ENCODE measurements around the gene AKAP1. TPM values are rescaled to one million over a fixed set of nuclear protein-coding genes. Genes with fewer than 3 reads are reported as not detected.

Gene AKAP1, protein sequence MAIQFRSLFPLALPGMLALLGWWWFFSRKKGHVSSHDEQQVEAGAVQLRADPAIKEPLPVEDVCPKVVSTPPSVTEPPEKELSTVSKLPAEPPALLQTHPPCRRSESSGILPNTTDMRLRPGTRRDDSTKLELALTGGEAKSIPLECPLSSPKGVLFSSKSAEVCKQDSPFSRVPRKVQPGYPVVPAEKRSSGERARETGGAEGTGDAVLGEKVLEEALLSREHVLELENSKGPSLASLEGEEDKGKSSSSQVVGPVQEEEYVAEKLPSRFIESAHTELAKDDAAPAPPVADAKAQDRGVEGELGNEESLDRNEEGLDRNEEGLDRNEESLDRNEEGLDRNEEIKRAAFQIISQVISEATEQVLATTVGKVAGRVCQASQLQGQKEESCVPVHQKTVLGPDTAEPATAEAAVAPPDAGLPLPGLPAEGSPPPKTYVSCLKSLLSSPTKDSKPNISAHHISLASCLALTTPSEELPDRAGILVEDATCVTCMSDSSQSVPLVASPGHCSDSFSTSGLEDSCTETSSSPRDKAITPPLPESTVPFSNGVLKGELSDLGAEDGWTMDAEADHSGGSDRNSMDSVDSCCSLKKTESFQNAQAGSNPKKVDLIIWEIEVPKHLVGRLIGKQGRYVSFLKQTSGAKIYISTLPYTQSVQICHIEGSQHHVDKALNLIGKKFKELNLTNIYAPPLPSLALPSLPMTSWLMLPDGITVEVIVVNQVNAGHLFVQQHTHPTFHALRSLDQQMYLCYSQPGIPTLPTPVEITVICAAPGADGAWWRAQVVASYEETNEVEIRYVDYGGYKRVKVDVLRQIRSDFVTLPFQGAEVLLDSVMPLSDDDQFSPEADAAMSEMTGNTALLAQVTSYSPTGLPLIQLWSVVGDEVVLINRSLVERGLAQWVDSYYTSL
- 31.0 TPM for polyA plus RNA-seq (2012; ENCODE audit: insufficient read depth, insufficient read length)

DNA sequence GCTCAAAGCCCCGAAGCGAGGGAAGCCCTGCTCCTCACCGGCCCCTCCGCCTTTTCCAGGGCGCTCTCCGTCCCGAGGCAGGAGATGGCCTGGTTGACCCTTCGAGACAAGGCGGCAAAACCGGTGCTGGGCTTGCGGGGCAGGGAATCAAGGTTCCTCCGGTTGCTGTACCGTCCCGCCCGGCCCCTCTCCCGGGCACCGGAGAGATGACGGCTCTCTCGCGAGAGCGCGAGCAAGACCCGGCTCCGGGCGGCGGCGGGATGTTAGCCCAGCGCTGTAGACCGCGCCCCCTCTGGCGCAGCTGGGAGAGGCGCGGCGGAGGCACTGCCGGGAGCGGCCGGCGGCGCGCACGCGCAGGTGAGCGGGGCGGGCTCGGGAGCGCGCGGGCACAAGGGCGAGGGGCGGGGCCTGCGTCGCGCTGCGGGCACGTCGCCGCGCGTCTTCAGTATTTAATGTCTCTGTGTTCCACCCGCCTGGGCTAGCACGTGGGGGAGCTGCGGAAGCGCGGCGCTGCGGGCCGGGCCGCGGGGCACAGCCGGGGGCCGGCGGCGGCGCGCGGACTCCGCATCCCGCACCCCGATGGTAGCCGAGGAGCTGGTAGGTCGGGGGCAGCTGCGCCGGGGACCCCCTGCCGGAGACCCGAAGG, at the start of gene AKAP1:
Gene AKAP1 (plus strand): TSS at position 445 of the 646 bp plus-strand sequence. CDS start 20,219 bp downstream, outside the sequence.
- DNase-seq (ENCODE audit: low read depth, low spot score) = peak; percentile 88
- peak within 1 kb of the TSS; percentile 96 for H3K4me3 ChIP-seq (ENCODE audit: low read length)

DNA sequence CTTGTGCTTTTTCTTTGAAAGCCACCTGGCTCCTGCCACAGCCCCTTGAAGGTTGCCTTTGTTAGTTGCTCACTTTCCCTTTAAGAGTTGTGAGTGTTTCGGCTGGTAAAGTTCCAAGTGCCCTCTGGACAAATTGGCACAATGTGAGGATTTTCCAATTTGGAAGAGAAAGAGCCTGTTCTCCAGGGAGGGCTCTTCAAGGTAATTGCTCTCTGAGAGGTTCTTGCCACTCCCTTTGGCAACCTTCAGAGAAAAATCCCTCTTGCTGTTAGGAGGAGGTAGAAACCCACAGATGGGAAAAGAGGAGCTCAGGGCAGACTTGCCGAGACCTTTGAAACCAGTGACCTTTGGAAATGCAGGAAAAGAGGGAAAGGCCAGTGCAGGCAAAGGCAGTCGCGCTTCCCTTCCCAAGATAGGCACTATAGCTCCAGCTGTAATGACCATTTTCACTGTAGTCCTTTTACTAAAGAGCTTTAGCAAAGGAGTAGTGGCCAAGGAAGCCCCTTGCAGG, 49.0 kb upstream of the AKAP1 start:
- no peak overlapping the region for H3K4me3 ChIP-seq (ENCODE audit: low read length)
- no peak for DNase-seq (ENCODE audit: low read depth, low spot score)

DNA sequence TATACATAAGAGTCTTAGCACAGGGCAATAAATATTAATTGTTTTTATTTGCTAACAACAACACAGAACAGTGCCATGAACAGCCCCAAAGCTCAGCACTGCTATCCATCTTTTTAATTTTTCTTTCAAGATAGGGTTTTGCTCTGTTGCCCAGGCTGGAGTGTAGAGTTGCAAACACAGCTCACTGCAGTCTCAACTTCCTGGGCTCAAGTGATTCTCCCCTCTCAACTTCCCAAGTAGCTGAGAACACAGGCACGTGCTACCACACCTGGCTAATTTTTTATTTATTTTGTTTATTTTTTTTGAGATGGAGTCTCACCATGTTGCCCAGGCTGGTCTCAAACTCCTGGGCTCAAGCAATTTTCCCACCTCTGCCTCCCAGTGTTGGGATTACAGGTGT, 47.6 kb upstream of the AKAP1 start:
- no peak overlapping the region for H3K4me3 ChIP-seq (ENCODE audit: low read length)
- DNase-seq (ENCODE audit: low read depth, low spot score) = no peak

DNA sequence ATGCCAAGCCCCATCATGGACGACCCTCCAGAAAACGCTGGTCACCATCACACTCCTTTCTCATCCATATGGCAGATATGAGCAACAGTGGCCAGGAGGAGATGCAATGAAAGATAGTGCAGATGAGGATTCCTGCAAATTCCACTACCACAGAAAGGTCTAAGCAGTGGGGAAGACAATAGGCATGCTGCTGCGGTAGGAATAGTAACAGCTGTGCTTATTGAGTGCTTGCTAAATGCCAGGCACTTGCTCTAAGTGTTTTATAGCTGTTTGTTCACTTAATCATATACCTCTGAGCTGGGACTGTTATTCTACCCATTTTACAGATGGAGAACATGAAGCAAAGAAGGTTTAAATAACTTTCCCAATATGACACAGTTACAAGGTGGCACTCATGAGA, 46.6 kb upstream of the AKAP1 start:
- no peak for DNase-seq (ENCODE audit: low read depth, low spot score)
- no peak overlapping the region for H3K4me3 ChIP-seq (ENCODE audit: low read length)

DNA sequence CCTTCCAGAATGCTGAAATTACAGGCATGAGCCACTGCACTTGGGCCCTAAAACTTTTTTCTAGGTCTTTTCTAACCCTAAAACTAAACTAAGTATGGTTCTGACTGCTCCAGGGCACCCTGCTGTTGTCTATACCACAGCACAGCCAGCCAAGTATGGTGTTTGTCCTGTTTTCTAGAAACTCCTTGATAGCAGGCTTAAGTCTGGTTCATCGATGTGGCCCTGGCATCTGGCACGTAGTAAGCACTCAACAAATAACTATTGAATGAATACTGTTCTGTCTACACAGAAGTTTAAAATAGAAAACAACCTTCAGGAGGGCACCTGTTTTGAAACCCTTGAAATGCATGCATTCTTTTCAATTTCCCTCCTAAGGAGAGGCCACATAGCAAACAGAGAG, 44.5 kb upstream of the AKAP1 start:
- no peak overlapping the region for H3K4me3 ChIP-seq (ENCODE audit: low read length)
- no peak for DNase-seq (ENCODE audit: low read depth, low spot score)

DNA sequence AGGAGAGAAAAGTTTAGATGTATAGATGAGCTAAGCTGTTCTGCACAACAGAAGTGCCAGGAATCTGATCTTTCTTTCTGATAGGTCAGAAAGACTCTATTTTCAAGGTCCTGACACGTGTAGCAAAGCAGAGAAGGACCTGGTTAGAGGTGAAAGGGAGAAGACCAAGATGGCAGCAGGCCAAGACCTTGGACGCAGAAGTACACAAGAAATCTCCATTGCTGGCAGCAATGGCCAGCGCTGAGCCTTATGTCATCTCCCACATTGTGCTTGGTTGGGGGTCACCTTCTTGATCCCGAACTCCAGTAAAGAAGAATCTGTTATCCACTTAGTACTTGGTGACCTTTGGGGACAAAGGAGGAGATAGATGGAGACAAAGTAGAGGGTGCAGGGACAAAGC, 41.8 kb upstream of the AKAP1 start:
- DNase-seq (ENCODE audit: low read depth, low spot score) = no peak

DNA sequence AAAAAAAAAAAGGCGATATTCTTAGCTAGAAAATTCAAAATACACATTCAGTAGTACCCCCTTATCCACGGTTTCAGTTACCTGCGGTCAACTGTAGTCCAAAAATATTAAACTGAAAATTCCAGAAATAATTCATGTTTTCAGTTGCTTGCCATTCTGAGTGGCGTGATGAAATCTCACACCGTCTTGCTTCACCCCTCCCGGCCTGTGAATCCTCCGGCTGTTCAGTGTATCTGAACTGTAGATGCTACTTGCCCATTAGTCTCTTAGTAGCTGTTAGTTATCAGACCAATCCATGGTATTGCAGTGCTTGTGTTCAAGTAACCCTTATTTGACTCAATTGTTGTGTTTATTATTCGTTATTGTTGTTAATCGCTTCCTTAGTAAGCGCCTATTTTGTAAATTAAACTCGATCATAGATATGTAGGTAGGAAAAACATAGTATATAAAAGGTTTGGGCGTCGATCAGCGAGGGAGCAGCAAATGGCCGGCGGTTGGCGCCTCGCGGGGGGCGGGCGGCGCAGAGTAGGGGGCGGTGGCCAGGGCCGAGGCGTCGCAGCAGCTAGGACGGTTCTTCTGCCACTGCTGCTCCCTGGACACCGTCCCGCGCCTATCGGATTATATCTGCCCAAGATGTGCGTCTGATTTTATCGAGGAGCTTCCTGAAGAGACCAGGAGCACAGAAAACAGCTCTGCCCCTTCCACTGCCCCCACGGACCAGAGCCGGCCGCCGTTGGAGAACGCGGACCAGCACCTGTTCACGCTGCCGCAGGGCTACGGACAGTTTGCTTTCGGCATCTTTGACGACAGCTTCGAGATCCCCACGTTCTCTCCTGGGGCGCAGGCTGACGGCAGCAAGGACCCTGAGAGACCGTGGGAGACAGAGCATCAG, 39.8 kb upstream of the AKAP1 start:
- DNase-seq (ENCODE audit: low read depth, low spot score) = no peak
- H3K4me3 ChIP-seq (ENCODE audit: low read length) = no peak overlapping the region

More for the DNA sequence above, 41.8 kb upstream of the AKAP1 start:
- H3K4me3 ChIP-seq (ENCODE audit: low read length) = no peak overlapping the region

DNA sequence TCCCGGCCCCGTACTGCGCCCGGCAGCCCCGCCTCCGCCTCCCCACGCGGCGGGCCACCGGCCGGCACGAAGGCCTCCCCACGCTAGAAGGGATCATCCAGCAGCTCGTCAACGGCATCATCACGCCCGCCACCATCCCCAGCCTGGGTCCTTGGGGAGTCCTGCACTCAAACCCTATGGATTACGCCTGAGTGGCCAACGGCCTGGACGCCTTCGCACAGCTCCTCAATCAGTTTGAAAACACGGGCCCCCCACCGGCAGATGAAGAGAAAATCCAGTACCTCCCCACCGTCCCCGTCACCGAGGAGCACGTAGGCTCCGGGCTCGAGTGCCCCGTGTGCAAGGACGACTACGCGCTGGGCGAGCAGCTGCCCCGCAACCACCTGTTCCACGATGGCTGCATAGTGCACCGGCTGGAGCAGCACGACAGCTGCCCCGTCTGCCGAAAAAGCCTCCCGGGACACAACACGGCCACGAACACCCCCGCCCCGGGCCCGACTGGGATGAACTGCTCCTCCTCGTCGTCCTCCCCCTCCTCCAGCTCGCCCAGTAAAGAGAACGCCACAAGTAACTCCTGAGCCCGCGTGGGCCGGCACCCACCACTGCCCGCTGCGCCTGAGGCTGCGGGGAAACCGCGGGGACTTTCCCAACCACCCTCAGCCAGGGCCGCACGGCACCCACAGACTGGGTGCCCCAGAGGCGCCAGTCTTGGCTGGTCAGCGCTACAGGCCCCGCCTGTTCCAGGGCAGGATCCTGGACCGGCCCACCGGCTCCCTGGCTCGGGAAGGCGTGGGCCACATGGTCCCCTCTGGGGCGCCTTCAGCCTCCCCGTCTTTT, 39.0 kb upstream of the AKAP1 start:
- H3K4me3 ChIP-seq (ENCODE audit: low read length) = no peak overlapping the region
- DNase-seq (ENCODE audit: low read depth, low spot score) = no peak

DNA sequence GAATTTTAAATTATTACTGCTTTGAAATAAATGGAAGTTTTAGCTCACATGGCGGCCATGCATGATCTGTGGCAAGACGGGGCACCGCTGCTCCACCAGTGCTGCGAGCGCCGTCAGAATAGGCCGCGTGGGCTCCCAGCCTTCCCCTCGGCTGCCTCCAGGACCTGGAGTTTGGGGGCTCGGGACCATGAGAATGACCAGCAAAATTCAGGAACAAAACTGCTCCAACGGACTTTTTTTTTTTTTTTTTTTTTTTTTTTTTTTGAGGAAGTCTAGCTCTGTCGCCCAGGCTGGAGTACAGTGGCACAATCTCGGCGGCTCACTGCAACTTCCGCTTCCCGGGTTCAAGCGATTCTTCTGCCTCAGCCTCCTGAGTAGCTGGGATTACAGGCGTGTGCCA, 38.3 kb upstream of the AKAP1 start:
- DNase-seq (ENCODE audit: low read depth, low spot score) = no peak
- no peak overlapping the region for H3K4me3 ChIP-seq (ENCODE audit: low read length)

DNA sequence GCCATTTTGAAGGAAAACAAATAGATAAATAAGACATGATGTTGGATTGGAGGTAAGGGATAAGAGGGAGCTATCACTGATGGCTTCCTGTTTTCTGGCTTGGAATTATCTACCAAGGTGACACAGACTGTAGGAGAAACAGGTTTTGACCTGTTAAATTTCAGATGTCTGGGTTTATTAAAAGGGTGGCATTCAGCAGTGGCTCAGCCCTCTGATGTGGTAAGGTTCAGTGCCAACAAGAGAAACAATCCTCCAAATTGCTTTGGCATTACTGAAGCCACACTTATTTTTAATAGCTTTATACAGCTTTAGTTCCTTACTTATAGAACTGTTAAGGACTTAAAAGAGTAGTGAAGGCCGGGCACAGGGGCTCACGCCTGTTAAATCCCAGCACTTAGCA, 37.0 kb upstream of the AKAP1 start:
- no peak overlapping the region for H3K4me3 ChIP-seq (ENCODE audit: low read length)
- no peak for DNase-seq (ENCODE audit: low read depth, low spot score)

DNA sequence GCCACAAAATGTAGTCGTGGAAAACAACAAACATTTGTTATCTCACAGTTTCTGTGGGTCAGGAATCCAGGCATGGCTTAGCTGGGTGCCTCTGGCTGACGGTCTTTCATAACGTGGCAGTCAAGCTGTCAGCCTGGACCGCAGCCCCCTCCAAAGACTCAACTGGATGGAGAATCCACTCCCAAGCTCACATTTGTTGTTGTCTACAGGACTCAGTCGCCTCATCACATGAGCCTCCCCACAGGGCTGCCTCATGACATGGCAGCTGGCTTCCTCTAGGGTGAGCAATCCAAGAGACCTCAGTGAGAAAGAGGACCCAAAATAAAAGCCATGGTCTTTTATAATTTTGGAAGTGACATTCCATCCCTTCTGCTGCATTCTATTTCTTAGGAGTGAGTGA, 34.7 kb upstream of the AKAP1 start:
- no peak for DNase-seq (ENCODE audit: low read depth, low spot score)
- no peak overlapping the region for H3K4me3 ChIP-seq (ENCODE audit: low read length)

DNA sequence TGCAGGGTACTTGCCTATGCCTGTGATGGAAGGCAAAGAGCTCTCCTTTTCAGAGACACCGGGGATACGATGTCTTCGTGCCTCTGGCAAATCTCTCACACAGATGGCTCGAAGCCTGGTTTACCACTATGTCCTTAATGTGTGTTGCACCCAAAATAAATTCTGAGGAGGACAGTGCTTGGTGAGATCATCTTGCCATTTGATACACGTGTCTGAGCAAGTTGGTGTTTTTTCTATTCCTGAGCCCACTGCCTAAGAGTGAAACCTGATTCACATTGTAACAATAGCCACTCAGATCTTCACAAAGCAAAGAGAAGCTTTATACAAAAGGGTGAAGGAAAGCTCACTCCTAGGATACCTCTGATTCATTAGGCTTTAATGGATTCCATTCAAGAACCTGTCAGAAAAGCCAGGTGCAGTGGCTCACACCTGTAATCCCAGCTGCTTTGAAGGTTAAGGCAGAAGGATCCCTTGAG, 33.1 kb upstream of the AKAP1 start:
- DNase-seq (ENCODE audit: low read depth, low spot score) = no peak
- H3K4me3 ChIP-seq (ENCODE audit: low read length) = no peak overlapping the region

DNA sequence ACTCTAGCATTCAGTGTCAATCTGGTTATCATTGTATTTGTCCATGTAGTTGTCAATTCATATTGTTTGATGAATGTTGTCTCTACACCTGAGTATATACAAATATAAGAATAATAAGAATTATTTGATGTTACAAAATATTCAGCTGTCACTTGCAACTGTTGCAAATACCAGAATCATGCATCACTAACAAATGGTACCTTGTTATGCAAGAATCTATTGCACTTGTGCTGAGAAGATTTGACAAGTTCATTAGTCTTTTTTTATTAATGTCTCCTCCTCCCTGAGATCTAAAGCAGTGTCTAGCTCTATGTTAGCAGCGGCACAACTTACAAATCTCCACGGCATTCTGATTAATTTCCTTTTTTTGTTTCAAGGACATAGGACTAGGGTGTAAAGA, 22.2 kb upstream of the AKAP1 start:
- H3K4me3 ChIP-seq (ENCODE audit: low read length) = no peak overlapping the region
- no peak for DNase-seq (ENCODE audit: low read depth, low spot score)

DNA sequence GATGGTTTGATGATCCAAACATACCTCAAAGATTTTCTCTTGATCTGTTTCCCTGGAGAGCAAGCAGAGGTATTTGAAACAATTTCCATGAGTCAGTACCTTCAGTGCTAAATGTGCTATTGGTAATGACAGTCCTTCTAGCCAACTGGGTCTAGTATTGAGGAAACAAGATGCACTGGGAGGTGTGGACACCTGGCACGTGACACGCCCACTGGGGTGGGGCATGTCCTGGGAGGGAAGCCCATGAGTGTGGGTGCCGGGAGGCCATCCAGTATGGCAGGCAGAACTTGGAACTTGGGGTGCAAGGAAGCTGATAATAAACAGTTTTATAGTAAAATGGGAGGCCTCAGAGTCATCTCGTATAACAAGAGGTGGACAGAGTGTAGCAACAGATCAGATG, 17.9 kb upstream of the AKAP1 start:
- no peak overlapping the region for H3K4me3 ChIP-seq (ENCODE audit: low read length)
- no peak for DNase-seq (ENCODE audit: low read depth, low spot score)

DNA sequence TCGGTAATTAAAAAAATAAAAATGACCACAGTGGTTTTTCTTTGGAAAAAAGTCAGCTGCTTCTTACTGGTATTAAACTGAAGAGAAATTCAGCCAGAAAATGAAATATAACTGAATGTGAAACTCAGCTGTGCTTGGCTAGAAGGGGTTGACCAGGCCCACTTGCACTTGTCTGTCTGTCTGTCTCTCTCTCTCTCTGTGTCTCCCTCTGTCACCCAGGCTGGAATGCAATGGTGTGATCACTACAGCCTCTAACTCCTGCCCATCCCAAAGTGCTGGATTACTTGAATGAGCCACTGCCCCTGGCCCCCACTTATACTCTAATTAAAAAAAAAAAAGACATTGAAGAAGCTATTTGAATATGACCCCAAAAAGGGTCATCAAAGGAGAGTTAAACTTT, 17.3 kb upstream of the AKAP1 start:
- H3K4me3 ChIP-seq (ENCODE audit: low read length) = no peak overlapping the region
- DNase-seq (ENCODE audit: low read depth, low spot score) = no peak

DNA sequence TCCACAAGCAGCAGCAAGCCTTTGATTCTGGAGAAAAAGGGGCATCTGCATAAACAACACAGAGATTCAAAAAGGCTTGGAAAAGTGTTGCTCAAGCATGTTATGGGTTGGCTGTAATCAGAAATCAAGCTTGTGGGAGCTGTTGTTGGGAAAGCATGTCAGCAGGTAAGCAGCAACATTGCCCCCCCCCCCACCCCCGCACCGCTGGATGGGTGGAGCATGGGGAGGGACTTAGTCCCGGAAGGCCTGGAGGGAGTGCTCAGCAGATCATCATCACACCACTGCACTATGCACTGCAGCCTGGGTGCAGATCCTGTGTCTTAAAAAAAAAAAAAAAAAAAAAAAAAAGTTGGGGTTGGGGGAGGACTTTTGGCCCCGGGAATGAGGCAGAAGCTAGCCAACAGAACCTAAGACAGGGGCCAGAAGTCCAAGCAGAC, 16.8 kb upstream of the AKAP1 start:
- DNase-seq (ENCODE audit: low read depth, low spot score) = no peak

DNA sequence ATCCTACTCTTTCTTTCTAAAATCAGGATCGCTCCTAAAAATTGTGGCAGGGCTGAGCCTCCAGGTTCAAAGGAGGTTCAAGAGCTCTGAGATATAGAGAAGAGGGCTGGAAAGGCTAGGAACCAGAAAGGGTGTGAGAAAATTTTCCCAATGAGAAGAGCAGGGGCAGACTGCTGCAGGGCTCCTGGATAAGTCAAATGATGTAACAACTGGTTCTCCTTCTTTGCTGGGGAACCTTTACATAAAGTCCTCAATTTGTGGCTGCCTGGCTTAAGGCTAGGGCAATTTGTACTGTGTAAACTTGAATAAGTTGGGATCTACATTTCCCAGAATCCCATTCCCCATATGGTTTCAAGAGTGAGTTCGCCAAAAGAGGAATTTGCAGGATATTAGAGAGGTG, 16.3 kb upstream of the AKAP1 start:
- H3K4me3 ChIP-seq (ENCODE audit: low read length) = no peak overlapping the region
- no peak for DNase-seq (ENCODE audit: low read depth, low spot score)

More for the DNA sequence above, 16.8 kb upstream of the AKAP1 start:
- H3K4me3 ChIP-seq (ENCODE audit: low read length) = no peak overlapping the region
